ENCODE results near the gene TKT. TPM values are rescaled to one million over a fixed set of nuclear protein-coding genes. Genes with fewer than 3 reads are reported as not detected.

Gene TKT
- total RNA-seq, 1 donor from 2014 or later = 374 TPM

- intact Hi-C loops (cut with micrococcal nuclease) = no loop called here
- no peak overlapping the region for H3K27ac Mint-ChIP-seq
- no peak for DNase-seq (ENCODE audit: low spot score)
- H3K9me3 Mint-ChIP-seq = no peaks in the 10 kb centered on the region
- H3K4me1 Mint-ChIP-seq (ENCODE audit: low read depth) = no peaks in the 10 kb centered on the region
- no peaks in the 10 kb centered on the region for H3K27me3 Mint-ChIP-seq (ENCODE audit: low read depth)
- no peak overlapping the region for H3K4me3 Mint-ChIP-seq (ENCODE audit: low read depth)
- peaks cover 23% of the 10 kb centered on the region for H3K36me3 Mint-ChIP-seq (ENCODE audit: low read depth)
Measured at GRCh38 chr3:53182764-53183355, 73.0 kb downstream of the TKT start.

- intact Hi-C loops (cut with micrococcal nuclease) = no loop called here
- no peaks in the 10 kb centered on the region for H3K4me1 Mint-ChIP-seq (ENCODE audit: low read depth)
- H3K27me3 Mint-ChIP-seq (ENCODE audit: low read depth) = no peaks in the 10 kb centered on the region
- no peaks in the 10 kb centered on the region for H3K9me3 Mint-ChIP-seq
- H3K27ac Mint-ChIP-seq = no peak overlapping the region
- H3K36me3 Mint-ChIP-seq (ENCODE audit: low read depth) = peaks cover 19% of the 10 kb centered on the region
- no peak for DNase-seq (ENCODE audit: low spot score)
- no peak overlapping the region for H3K4me3 Mint-ChIP-seq (ENCODE audit: low read depth)
Measured at GRCh38 chr3:53181528-53181927, 74.3 kb downstream of the TKT start.

GRCh38 chr3:53181024-53181371, 74.8 kb downstream of the TKT start:
- Mint-ChIP-seq H3K4me1 (ENCODE audit: low read depth) (no peaks in the 10 kb centered on the region), H3K36me3 (ENCODE audit: low read depth) (peaks cover 19% of the 10 kb centered on the region), H3K9me3 (no peaks in the 10 kb centered on the region), H3K4me3 (ENCODE audit: low read depth) (no peak overlapping the region), H3K27ac (no peak overlapping the region), H3K27me3 (ENCODE audit: low read depth) (no peaks in the 10 kb centered on the region)
- no peak for DNase-seq (ENCODE audit: low spot score)
- intact Hi-C loops (cut with micrococcal nuclease) = no loop called here

- Mint-ChIP-seq H3K36me3 (ENCODE audit: low read depth) (peaks cover 19% of the 10 kb centered on the region), H3K4me3 (ENCODE audit: low read depth) (no peak overlapping the region), H3K27me3 (ENCODE audit: low read depth) (no peaks in the 10 kb centered on the region), H3K9me3 (no peaks in the 10 kb centered on the region), H3K27ac (no peak overlapping the region), H3K4me1 (ENCODE audit: low read depth) (no peaks in the 10 kb centered on the region)
- intact Hi-C loops (cut with micrococcal nuclease) = no loop called here
- DNase-seq (ENCODE audit: low spot score) = no peak
Measured at GRCh38 chr3:53180305-53181023, 75.4 kb downstream of the TKT start.

GRCh38 chr3:53179580-53179979, 76.2 kb downstream of the TKT start:
- H3K4me1 Mint-ChIP-seq (ENCODE audit: low read depth) = peaks cover 1% of the 10 kb centered on the region
- no peaks in the 10 kb centered on the region for H3K27me3 Mint-ChIP-seq (ENCODE audit: low read depth)
- DNase-seq (ENCODE audit: low spot score) = no peak
- peaks cover 12% of the 10 kb centered on the region for H3K36me3 Mint-ChIP-seq (ENCODE audit: low read depth)
- intact Hi-C loops (cut with micrococcal nuclease) = no loop called here
- no peak overlapping the region for H3K4me3 Mint-ChIP-seq (ENCODE audit: low read depth)
- H3K27ac Mint-ChIP-seq = no peak overlapping the region
- no peaks in the 10 kb centered on the region for H3K9me3 Mint-ChIP-seq

- intact Hi-C loops (cut with micrococcal nuclease) = no loop called here
- Mint-ChIP-seq H3K9me3 (no peaks in the 10 kb centered on the region), H3K27me3 (ENCODE audit: low read depth) (no peaks in the 10 kb centered on the region), H3K4me1 (ENCODE audit: low read depth) (peaks cover 4% of the 10 kb centered on the region), H3K27ac (no peak overlapping the region), H3K4me3 (ENCODE audit: low read depth) (no peak overlapping the region), H3K36me3 (ENCODE audit: low read depth) (peaks cover 12% of the 10 kb centered on the region)
- DNase-seq (ENCODE audit: low spot score) = no peak
Measured at GRCh38 chr3:53178246-53178645, 77.6 kb downstream of the TKT start.

- Mint-ChIP-seq H3K4me3 (ENCODE audit: low read depth) (no peak overlapping the region), H3K4me1 (ENCODE audit: low read depth) (peaks cover 8% of the 10 kb centered on the region), H3K9me3 (no peaks in the 10 kb centered on the region), H3K27me3 (ENCODE audit: low read depth) (no peaks in the 10 kb centered on the region), H3K36me3 (ENCODE audit: low read depth) (peaks cover 8% of the 10 kb centered on the region), H3K27ac (no peak overlapping the region)
- no peak for DNase-seq (ENCODE audit: low spot score)
- intact Hi-C loops (cut with micrococcal nuclease) = no loop called here
Measured at GRCh38 chr3:53175613-53176540, 79.9 kb downstream of the TKT start.

Other genes starting within 250 kb of the TKT start
- gene SFMBT1, start 209.9 kb downstream of the TKT start, total RNA-seq = 23.4 and 24.3 TPM in 2 replicates
- 36.4 and 38.8 TPM in 2 replicates for gene RFT1, start 125.6 kb downstream of the TKT start, total RNA-seq
- 30.6 and 31.7 TPM in 2 replicates for gene PRKCD, start 94.8 kb downstream of the TKT start, total RNA-seq
- 44.0 and 44.3 TPM in 2 replicates for gene DCP1A, start 91.5 kb upstream of the TKT start, total RNA-seq
- gene CACNA1D, start 238.6 kb upstream of the TKT start, total RNA-seq = 7.7 and 9.3 TPM in 2 replicates

Measured in activated T-helper 2 cell treated with anti-CD3 and anti-CD28 coated beads, Interferon-gamma antibody, Interleukin-2, Interleukin-4, amounts not matched to agents 10 μg/mL and 5 μg/mL and 100 μg/mL, durations not matched to agents 14 hours and 24 hours and 36 hours (primary cell).